Measurements from ENCODE around the gene ANTXR1.

DNA sequence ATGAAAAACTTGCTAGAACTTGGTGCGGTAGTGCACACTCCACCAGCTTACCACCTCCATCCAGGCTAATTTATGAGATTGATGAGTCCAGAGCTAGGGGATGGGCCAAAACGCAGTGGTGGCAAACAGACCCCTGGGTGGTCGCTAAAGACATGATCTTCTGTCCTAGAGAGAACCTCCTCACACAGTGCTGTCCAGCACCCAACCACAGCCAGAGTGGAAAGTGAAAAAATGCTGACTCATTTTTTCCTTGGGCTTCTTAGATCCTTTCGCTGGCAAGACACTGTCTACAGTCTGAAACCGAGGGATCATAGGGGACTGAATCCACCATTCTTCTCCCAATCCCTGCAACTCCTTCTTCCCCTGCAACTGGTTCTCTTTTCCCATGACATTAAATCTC is 4.1 kb downstream of the ANTXR1 start:
- TF ChIP-seq POLR2A (IDR thresholded peaks at IDR 0.05): no peak
- no peak for TF ChIP-seq CTCF (IDR thresholded peaks at IDR 0.05 in 8 of 11, conservative IDR thresholded peaks at IDR 0.05 in 3 of 11)
- no peak for TF ChIP-seq POLR2AphosphoS5 (IDR thresholded peaks at IDR 0.05)

Measured in spleen (tissue), 7 donors.